ENCODE results near the gene IFI16.

GRCh38 chr1:159084152-159084551 is 74.4 kb downstream of the IFI16 start:
- TF ChIP-seq CTCF (IDR thresholded peaks at IDR 0.05; ENCODE audit: low read length): no peak
- no peak for TF ChIP-seq EZH2 (optimal IDR thresholded peaks at IDR 0.05; ENCODE audit: low read depth, low read length)
- no peak for TF ChIP-seq EZH2phosphoT487 (IDR thresholded peaks at IDR 0.05; ENCODE audit: low read length)
